Astrocyte of the cerebellum (primary cell): ENCODE results near the gene FNTB.

Source experiments
- DNase-seq: peaks from one replicate; pipeline ENCODE4 v3.0.0-alpha.2; 2011; ENCODE audit warnings: low read depth
- H3K4me3 ChIP-seq: 2 replicates; pipeline ENCODE4 v1.5.1; 2011; ENCODE audit warnings: mild to moderate bottlenecking, low read depth, low read length, moderate library complexity
- in situ Hi-C: cut with HindIII; loops from 2 replicates; pipeline ENCODE4 v1.10.0; 2017; ENCODE audit warnings: low sequenced_read_pairs
- TF ChIP-seq, protein P1 (sequence below): IDR thresholded peaks from 2 replicates; pipeline ENCODE4 v1.5.1; 2012; ENCODE audit warnings: low read length, low read depth, moderate library complexity, mild to moderate bottlenecking; ENCODE audit errors: missing control alignments

Gene FNTB

DNA sequence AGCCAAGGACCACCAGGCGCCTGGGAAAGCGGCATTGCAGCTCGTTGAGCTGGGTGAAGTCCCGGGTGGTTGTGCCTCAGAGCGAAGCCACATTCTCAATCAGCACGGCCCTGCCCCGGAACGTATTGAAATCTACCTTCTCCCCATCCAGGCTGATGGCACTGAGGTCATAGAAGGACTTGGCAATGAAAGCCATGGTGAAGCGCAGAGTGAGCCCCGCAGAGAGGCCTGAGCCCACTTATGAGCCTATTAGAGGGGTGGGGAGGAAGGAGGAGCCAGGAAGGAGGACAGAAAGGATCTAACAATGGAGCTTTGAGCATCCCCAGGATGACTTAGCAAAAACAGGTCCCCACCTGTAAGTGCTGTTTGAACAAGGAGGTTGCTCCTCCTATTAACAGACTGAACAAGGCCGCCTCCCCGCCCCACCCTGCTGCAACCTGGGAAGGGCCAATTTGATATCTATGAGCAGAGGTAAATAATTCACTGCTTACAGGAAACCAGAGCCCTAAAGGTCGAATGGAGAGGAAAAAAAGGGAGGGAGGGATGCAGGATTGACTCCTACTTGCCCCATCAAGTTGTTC is 44.1 kb upstream of the FNTB start, which contains the start of gene GPX2:
Gene GPX2 (minus strand): TSS at position 215 of the 581 bp plus-strand sequence. CDS start 19 bp downstream, at position 196.
- no peak within 1 kb of the TSS for H3K4me3 ChIP-seq
- in situ Hi-C loops: no loop called here
- DNase-seq: no peak
- TF ChIP-seq, protein P1, sequence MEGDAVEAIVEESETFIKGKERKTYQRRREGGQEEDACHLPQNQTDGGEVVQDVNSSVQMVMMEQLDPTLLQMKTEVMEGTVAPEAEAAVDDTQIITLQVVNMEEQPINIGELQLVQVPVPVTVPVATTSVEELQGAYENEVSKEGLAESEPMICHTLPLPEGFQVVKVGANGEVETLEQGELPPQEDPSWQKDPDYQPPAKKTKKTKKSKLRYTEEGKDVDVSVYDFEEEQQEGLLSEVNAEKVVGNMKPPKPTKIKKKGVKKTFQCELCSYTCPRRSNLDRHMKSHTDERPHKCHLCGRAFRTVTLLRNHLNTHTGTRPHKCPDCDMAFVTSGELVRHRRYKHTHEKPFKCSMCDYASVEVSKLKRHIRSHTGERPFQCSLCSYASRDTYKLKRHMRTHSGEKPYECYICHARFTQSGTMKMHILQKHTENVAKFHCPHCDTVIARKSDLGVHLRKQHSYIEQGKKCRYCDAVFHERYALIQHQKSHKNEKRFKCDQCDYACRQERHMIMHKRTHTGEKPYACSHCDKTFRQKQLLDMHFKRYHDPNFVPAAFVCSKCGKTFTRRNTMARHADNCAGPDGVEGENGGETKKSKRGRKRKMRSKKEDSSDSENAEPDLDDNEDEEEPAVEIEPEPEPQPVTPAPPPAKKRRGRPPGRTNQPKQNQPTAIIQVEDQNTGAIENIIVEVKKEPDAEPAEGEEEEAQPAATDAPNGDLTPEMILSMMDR: no peak

- no peak for DNase-seq
- TF ChIP-seq, protein P1: no peak
- in situ Hi-C loops: no loop called here
- no peak overlapping the region for H3K4me3 ChIP-seq
These were observed 43.1 kb upstream of the FNTB start for GRCh38 chr14:64943556-64943955.

GRCh38 chr14:64944041-64944440 is 42.7 kb upstream of the FNTB start:
- no peak overlapping the region for H3K4me3 ChIP-seq
- DNase-seq: no peak
- in situ Hi-C loops: no loop called here
- TF ChIP-seq, protein P1: no peak

DNA sequence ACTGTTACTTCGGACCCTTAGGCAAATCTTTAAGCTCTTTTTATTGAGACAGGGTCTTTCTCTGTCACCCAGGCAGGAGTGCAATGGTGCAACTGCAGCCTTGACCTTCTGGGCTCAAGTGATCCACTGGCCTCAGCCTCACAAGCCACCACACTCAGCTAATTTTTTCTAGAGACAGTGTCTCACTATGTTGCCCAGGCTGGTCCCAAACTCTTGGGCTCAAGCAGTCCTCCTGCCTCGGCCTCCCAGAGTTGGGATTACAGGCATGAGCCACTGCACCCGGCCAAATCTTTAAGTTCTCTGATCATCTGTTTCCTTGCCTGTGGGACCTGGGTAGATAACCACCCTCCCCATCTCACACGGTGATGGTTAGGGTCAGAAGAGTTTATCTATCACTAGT is 41.8 kb upstream of the FNTB start:
- in situ Hi-C loops: no loop called here
- no peak for DNase-seq
- TF ChIP-seq, protein P1: no peak
- H3K4me3 ChIP-seq: no peak overlapping the region

- in situ Hi-C loops: no loop called here
- DNase-seq: no peak
- TF ChIP-seq, protein P1: no peak
- H3K4me3 ChIP-seq: no peak overlapping the region
These were observed 41.1 kb upstream of the FNTB start for GRCh38 chr14:64945431-64946178.

- DNase-seq: no peak
- TF ChIP-seq, protein P1: no peak
- in situ Hi-C loops: no loop called here
- H3K4me3 ChIP-seq: no peak overlapping the region
These were observed 40.2 kb upstream of the FNTB start for GRCh38 chr14:64946310-64947045.
